HG03135 (cell line): ENCODE data around the gene VOPP1.
"Not testable (repeated sequence)": the region's sequence is repeated elsewhere in the genome, so short reads cannot be mapped to it uniquely, and the experiment has no call there.

Source experiments
- ATAC-seq: cut with Tn5 transposase; IDR thresholded peaks from one replicate; pipeline ENCODE4 v1.9.1; 2021; ENCODE audit warnings: mild to moderate bottlenecking, moderate library complexity; ENCODE audit not compliant: unreplicated experiment

Gene VOPP1

DNA sequence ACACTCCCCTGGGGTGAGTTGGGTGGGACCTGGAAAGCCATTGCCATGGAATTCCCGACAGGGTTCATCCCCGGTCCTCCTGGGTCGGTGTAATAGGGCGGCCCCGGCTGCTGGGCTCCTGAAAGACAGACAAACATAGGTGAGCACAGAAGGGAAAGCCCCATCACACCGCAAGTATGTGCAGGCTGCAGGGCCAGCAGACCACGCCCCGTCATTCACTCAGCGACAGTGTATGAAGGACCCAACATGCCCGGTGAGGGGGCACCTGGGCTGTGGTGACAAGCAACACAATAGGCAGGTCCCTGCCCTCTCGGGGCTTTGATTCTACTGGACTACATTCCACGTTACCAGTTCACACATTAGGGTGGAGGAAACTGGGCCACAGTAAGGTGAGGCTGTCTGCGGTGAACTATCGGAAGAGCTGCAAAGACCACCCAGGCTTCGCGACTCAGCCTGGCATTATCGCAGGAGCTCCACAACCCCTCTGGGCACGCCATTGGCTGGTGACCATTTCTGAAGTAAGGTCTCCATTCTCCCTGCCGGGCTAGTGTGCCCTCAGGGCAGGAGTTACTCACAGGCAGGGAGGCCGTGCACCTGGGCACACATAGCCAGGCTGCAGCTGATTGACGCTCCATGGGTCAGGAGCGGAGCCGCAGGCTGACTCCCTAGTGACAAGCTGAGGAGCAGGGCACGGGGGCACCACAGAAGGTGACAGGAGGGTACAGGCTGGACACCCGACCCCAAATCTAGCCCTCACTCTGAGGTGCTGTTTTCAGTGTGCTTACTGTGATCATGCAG is 99.2 kb downstream of the VOPP1 start:
- ATAC-seq = no peak

DNA sequence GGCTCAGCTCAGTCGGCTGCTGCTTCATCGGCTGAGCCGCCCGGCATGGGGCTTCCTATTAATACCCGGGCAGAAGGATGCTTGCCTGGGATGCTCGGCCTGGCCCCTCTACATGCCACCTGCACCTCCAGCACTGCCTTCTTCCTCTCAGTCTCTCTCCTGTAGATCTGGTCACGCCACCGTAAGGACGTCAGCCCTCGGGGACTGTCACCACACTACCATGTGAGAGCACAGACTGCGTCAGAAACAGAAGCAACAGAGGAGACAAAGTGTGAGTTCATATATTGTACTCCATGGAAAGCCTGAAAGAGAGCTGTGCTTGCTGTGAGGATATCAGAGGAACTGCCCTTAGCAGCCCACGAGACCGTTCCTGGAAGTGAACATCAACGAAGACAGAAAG is 99.9 kb downstream of the VOPP1 start:
- not testable (repeated sequence) for ATAC-seq

DNA sequence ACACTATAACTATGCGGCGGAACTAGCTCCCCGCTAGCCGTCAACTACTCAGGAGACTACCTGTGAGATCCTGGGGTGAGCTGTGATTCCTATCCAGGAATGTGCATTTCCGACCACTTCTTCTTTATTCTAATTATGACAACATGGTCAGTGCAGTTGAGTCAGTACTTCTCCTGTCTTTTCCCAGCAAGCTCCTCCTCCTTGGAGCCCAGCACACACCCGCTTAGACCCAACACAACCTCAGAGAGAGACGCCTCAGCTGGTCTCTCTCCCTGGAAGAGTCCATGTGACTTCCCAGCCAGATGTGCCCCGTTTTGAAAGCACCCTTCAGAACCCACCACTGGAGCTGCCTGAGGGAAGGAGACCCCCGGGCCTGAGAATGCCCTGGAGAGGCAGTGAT is 100.7 kb downstream of the VOPP1 start:
- not testable (repeated sequence) for ATAC-seq

DNA sequence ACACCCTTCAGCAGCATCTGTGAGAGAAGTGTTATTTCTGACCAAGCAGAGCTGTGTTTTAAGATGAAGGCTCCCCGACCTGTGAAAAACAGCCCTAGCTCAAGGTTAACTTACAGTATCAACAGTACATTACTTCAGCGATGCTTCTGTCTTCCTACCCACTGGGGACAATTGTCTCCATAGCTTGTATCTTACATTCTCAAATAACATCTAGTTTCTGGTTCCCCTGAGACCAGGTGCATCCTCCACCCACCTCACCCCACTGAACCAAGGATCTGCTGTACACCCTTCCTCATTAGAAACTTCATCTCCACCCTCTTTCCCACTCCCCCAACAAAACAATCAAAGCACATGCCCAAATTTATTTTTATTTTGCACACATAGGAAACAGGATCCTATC is 102.0 kb downstream of the VOPP1 start:
- no peak for ATAC-seq

DNA sequence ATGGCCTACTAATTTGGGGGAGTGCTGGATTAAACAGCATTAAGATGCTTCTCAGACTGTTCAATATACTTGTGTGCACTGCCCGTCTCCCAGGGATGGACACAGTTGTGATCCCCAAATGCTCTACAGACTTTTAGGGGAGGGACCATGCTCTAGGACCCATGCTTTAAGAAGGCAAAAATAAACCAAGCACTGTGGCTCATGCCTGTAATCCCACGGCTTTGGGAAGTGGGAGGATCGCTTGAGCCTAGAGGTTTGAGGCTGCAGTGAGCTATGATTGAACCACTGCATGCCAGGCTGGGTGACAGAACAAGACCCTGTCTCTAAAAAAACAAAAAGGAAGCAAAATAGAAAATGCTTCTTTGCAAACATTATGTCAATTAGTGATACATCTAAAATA is 102.6 kb downstream of the VOPP1 start:
- ATAC-seq = no peak

DNA sequence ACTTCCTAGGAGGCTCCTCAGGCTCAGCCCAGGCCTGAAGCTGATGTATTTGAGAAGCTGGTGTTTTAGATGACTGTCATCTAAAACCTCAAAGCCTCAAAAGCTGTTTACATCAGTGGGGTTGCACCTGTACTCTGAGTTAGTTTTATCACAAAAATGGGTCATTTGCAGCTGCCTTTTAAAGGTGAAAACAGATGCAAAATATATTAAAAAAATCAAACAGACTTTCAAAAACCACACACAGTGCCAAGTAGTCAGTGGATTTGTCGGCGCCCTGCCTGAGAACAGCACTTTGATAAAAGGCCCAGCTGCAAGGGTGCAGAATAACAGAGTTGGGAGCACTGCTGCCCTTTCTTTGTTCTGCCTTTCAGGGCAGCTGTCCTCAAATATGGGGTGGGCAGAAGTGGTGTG is 103.0 kb downstream of the VOPP1 start:
- ATAC-seq = no peak

DNA sequence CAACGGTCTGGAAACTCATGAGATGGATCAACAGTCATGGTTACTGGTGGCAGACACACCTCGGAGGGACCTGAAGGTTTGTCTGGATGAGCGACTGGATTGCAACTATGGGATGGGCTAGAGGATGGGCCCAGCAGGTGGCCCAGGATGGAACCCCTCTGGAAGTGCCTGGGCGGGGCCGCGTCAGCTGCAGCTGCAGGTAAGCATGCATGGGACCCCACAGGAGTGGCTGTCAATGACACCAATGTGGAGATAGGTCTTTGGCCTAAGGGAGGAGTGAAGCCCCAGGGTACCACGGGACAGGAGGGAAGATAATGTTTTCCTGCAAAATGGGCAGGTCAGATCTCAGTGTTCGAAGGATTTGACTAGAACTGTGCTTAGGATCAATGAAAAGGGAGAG is 103.8 kb downstream of the VOPP1 start:
- no peak for ATAC-seq

DNA sequence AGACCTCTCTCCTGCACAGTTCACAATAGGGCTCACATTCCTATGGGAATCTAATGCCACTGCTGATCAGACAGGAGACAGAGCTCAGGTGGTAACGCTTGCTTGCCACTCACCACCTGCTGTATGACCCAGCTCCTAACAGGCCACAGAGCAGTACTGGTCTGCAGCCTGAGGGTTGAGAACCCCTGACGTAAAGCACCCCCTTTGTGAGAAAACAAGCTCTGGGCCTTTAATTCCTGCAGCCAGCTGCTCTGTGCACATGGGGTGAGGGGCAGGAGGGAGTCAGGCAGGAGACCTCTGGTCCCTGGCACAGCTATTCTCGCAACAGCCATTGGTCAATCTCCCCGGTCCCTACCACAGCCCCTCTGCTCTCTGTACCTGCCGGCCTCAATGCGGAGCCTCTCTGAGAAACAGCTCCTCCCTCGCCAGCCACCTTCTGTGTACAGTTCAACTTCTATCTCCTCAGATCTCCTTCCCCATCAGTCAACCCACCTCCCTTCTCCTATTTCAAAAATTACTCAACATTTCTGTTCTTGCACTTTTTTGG is 105.2 kb downstream of the VOPP1 start:
- no peak for ATAC-seq

DNA sequence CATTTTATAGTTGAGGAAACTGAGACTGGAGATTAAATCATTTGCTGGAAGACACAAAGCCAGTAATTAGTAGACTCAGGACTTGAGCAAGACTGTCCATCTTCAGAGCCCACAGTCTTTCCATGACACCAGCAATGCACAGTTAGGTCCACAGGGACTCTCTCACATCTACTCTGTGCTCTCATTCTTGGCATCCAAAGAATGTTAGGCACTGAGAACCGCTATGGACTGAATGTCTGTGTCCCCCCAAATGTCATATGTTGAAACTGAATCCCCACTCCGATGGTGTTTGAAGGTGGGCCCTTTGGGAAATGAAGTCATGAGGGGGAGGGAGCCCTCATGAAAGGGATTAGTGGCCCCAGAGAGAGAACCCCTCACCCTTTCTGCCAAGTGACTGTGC is 106.6 kb downstream of the VOPP1 start:
- ATAC-seq = no peak

DNA sequence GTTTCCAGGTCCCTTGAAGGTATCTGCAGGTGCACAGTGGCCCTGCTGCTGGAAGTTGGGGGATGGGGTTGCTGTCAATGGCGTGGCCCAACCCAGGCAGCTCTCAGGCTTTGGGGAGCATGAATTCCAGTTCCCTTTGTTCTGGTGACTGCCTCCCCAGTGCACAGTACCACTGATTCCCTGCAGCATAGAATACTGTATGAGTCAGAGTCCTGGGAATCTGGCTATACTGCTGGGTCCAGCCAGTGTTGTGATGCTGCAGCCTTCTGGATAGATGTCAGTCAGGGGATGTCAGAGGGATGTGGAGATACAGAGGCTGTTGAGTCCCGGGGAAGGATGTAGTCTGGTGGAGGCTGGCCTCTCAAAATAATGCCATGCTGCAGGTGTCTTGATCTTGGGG is 107.9 kb downstream of the VOPP1 start:
- ATAC-seq = no peak

DNA sequence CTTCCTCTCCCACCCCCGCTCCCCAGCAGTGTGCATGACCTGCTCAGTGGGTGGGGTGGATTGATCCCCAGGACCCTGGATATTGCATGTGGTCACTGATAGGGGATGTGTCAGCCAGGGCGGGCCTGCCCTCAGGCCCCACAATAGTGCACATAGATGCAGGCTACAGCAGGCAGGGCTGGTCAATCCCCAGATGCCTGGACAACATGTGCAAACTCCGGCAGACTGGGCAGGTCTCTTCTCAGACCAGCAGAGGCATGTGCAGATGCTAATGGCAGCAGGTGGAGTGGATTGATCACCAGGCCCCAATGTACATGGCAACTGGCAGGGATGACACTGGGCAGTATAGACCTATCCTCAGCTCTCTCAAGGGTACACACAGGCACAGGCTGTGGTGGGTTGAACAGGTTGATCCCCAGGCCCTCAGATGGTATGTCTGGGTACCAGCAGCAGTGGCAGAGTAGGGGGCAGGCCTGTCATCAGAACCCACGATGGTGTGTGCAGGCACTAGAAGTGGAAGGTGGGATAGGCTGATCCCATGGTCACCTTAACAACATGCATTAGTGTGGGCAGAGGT is 108.5 kb downstream of the VOPP1 start:
- ATAC-seq = no peak

DNA sequence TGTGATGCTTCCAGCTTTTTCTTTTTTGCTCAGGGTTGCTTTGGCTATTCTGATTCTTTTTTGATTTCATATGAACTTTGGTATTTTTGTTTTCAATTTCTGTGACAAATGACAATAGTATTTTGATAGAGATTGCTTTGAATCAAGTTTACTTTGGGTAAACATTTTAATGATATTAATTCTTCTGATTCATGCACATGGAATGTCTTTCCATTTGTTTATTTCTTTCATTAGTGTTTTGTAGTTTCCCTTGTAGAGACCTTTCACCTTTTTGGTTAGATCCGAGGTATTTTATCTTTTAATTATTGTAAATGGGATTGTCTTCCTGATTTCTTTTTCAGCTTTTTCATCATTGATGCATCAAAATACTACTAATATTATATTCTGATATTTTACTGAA is 114.0 kb downstream of the VOPP1 start:
- ATAC-seq = no peak

DNA sequence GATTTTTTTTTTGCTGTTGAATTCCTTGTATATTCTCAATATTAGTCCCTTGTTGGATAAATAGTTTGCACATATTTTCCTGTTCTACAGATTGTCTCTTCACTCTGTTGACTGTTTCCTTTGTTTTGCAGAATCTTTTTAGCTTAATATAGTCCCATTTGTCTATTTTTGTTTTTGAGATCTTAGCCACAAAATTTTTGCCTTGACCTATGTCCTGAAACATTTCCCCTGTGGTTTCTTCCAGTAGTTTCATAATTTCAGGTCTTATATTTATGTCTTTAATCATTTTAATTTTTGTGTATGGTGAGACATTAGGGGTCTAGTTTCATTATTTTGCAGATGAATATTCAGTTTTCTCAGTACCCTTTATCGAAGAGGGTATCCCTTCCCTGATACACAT is 114.5 kb downstream of the VOPP1 start:
- no peak for ATAC-seq

DNA sequence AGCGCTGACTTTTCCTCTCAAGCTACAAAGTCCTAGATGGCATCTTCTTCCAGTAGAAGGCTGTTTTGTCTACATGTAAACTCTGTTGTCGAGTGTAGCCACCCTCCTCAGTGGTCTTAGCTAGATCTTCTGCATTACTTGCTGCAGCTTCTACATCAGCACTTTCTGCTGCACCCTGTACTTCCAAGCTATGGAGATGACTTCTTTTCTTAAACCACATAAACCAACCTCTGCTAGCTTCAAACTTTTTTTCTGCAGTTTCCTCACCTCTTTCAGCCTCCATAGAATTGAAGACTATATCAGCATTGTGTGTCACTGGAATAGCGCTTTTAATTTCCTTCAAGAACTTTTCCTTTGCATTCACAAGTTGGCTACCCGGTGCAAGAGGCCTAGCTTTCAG is 119.3 kb downstream of the VOPP1 start:
- ATAC-seq = no peak

DNA sequence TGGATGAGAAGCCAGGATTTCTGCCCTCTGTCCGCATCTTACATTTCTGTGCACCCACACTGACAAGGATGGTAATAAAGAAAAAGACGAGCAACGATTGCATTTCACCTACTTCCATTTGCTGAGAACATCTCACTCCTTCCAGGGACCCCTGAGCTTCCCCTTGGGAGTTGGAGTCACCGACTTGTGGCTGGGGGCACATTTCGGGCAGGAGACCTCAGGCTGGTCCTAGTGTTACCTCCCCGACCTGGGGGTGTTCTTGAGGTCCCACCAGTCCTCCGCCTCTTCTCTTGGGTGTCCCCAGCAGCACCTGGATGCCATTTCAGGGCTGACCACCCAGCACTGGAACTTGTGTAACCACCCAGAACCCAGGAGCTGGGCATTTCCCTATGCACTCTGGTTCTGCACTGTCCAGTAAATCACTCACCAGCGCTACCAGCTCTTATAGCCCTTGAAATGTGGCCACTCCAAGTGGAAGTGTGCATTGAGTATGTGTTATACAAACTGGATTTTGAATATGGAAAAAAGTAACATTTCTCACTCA is 122.2 kb downstream of the VOPP1 start:
- ATAC-seq = no peak

DNA sequence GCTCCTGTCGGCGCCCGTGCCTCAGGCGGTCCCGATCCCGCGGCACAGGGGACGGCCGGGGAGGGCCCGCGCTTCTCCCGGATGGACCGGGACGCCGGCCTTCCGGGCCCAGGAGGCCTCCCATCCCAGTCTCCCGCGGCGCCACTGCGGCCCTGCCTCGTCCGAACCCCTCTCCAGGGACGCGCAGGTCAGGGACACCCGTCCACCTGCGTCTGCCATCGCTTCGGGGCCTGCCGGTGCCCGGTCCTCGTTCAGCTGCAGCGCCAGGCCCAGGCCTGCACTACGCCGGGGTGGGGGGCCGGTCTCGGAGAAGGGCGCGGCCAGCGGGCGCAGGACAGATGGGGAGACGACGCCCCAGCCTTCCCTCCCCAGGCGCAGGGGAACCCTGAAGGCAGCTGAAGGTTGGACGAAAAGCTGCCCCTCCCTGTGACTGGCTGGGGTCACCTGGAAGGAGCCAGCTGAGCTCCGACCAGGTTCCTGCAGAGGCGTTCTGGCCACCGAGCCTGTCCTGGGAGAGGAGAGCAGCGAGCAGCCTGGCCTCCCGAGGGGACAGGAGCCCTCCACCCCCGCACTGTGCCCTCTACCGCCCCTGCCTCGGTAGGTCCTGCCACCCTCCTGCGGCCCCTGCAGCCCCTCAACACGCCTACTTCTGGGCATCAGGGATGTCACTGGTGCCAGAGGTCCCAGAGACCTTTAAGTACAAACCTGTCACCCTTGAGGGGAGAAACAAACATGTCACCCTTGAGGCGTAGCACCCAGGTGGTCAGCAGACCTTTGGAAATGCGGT is 122.9 kb downstream of the VOPP1 start:
- ATAC-seq = no peak

DNA sequence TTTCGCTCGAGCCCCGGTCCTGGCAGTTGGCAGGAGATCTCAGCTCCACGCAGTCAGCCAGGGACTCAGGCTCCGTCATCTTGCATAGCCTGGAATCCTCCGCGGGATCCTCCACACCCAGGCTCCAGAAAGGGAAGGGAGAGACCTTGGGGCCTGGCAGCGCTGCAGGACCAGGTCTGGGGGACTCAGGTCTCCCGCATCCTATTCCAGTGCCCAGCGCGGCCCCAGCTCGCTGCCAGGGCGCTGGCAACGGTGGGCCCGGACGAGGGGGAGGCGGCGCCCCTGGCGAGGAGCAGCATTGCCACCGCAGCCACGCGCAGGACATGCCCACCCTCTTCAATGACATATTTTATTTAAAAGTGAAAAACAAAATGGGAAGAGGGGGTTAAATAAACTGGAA is 123.8 kb downstream of the VOPP1 start:
- ATAC-seq = no peak

DNA sequence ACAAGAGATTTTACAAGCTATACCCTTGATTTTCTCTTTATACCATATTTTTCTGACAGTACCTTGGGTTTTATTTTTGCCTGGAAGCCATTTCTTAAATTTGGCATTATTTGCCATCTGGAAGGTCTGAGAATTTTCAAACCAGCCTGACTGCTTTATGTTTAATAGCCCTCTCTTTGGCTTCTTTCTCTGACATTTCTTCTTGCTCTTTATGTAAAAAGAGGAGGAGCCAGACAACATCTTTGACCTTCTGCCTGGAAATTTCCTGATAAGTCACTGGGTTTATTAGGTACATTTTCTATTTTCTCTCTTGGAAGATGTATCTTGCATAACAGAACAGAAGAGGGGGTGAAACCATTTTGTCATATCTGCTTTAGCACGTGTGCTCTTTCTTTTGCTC is 127.5 kb downstream of the VOPP1 start:
- ATAC-seq = no peak

DNA sequence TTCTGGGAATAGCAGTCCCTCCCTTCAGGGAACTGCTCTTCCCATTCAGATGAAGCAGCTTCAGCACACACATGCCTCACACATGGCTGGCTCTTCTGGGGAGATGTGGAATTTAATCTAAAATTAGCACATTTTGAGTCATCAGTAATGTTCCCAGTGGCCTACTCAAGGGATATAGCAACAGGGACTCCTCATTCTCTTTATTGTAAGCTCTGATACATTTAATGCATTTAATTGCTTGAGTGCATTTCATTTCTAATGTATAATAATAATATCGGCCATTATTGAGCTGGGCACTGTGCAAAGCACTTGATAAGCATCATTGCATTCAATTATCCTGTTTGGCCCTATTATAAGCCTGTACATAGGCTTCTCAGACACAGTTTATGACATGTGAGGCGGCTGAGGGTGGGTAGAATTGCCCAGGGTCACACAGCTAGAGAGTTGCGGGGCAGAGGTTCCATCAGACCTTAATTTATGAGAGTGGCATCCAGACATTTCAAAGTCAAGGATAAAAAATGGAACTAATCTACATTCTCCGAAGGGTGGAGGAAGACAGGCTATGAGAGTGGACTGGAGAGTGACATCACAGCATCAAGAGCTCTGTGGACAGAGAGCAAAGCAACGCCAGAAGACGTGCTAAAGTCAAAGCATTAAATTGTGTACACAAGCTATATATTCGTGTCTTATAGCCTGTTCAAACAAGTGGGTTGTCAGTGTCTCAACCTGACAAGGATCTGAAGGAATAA is 130.4 kb downstream of the VOPP1 start:
- no peak for ATAC-seq

DNA sequence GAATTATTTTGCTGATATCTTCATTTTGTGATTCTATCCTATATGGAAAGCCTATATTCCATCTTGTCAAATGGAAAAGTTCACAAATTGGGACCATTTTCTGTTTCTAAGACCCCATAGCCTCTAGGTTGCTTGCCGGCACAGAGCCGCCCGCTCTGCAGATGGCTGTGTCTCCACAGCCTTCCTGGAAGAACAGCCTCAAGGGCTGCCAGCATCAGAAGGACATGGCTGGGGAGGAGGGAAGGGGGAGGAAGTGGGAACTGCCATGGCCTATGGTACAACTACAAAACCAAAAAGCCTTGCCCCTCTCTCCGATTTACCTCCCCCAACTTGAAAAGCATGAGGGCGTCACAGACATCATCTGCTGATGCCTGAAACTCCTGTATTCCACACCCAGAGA is 131.3 kb downstream of the VOPP1 start:
- no peak for ATAC-seq
